Muscle of arm (tissue), 12 donors: Measurements from ENCODE around the gene MAN1C1. TPM values are rescaled to one million over a fixed set of nuclear protein-coding genes. Genes with fewer than 3 reads are reported as not detected.

Source experiments
- DNase-seq: peaks from one replicate; pipeline ENCODE4 v3.0.0-alpha.2; 2013
- polyA plus RNA-seq, 12 donors: library from polyadenylated mRNA; unstranded; fragments of 120-200 nt; gene quantifications; one replicate each; pipeline ENCODE4 v1.2.1, GENCODE V29; 2013; ENCODE audit not compliant: insufficient read length in 12 of 12

Gene MAN1C1
- polyA plus RNA-seq, 12 donors: 9.3 to 16.2 (median 11.6) TPM; not detected in 1

DNA sequence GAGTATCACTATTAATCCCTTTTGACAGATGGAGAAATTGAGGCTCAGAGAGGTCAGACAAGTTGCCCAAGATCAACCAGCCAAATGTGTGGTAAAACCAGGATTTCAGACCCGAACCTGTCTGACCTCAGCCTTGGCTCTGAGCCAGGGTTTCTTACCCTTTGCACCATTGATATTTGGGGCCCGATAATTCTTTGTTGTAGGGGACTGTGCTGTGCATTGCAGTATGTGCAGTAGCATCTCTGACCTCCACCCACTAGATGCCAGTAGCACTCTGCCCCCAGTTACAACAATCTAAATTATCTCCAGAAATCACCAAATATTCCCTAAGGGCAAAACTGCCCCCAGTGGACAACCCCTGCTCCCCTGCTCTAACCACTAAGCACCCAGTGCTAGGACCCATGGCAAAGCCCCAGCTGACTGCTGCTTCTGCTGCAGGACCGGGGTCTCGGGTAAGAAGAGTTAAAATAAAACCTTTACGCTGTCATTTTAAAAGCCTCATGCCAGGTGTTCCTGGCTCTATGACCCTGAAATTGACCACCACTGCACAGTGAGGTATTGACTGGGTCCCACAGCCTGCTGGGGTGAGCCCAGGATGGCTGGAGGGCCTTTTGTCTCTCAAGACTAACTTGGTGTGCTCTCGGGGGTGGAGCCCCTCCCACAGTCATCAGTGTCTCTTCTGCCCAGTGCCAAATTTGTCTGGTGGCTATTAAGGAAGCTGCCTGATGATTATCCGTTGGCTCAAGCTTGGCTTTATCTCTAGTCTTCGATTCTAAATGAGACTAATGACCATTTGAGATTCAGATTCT, 5.6 kb upstream of the MAN1C1 start:
- no peak for DNase-seq

DNA sequence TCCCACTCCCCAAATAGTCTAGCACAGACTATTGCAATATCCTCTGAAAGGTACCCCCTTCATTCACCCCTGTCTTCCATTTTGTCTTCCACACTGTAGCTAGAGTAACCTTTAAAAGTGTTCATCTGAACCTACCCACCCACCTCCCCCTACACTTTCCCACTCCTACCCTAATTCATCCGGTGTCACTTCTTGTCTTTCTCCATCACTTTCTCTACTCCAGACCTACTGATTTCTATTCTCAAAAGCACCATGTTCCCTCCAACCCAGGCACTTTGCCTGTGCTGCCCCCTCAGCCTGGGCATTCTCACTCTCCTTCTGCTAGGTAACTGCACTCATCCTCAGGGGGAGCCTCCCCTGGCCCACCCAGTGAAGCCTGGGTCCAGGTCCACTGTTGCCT, 4.7 kb upstream of the MAN1C1 start:
- DNase-seq: no peak

DNA sequence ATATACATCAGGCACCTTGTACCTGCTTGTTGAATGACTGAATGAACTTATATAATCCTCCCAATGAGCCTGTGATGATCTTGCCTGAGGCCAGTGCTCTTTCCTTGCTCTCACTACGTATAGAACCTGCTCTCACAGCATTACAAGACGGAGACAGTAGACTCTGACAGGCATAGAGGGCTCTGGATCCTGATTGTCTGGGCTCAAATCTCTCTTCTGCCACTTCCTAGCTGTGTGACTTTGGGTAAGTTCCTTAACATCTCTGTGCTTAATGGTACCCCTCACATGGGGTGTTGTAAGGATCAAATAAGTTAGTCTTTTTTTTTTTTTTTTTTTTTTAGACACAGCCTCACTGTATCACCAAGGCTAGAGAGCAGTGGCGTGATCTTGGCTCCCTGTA, 4.2 kb upstream of the MAN1C1 start:
- DNase-seq: no peak

DNA sequence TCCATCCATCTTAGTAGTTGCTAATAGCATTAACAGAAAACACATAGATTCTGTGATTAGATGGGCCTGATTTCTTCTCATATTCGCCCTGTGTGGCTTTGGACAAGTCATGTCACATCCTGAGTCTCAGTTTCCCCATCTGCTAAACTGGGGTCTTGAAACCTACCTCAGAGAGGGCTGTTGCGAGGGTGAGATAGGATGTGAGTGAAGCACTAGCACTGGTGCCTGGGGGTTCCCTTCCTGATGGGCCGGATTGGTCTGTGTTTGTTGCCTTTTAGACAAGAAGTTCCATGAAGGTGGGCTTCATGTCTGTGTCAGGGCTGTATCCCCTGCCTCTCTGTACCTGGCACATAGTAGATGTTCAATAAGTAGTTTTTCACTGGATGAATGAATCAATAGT, 3.5 kb upstream of the MAN1C1 start:
- no peak for DNase-seq

DNA sequence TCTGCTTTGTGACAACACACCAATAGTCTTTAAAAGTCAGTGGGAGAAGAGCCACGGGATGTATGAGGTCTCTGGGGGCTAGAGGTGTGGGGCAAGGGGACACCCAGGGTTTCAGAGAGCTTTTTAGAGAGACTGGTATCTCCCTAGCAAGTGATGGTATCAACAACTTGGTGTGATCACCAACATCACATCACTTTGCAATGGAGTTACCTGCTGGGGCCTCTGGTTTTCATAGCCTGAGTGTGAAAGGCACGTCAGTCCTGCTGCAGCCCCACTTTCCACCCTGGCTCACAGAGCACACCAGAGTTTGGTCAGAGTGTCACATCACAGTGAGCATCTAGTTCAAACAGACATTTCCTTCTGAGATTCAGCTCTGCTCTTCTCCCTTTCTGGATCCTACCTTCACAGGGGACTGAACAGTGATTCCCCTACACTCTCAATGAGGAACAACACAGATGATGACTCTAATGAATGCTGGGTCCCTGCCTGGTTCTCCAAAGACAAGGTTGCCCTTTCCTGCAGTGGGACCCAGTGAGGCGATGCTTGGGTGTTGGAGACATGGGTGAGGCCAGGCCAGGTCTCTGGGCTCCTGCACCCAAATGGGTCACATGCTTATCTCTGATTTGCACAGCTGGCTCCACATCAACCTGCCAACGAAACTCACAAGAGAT, 2.0 kb upstream of the MAN1C1 start:
- DNase-seq: no peak

DNA sequence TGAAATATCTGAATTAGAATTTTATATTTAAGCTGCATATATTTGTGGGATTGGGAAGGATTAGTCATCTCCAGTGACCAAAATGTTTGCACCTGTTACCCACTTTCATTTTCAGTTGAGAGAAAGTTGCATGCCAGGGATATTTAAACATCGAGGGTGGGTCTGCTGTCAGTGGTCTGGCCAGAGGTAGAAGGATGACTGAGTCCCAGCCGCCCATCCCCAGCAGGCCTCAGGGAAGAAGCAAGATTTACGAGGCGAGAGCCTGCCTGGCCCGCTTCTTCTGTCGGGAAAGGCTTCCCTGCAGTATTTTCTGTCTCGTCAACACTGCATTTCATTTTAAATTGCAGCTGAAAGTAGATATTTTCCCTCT, 1.4 kb upstream of the MAN1C1 start:
- DNase-seq: no peak

DNA sequence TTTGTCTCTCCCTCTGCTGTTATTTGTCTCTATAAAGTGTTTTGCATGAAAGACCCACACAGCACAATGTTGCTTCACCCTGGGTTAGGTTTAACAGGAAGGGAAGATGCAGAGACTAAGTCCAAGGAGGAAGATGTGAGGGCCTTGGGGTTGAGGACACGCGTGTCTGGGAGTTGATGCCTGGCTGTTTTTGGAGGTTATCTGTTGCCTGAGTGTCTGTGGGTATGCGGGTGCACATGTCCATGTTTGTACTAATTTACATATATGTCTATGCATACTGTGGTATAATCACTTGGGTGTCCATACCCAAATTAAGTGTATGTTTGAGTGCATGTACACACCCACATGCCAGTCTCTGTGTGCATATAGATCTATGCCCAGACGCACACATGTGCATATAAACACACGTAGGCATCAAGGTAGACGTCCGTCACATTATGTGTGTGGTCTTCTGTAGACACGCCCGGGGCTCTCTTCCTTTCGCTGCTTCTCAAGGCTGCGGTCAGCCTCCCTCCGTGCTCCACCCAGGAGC, 962 bp upstream of the MAN1C1 start:
- no peak for DNase-seq

DNA sequence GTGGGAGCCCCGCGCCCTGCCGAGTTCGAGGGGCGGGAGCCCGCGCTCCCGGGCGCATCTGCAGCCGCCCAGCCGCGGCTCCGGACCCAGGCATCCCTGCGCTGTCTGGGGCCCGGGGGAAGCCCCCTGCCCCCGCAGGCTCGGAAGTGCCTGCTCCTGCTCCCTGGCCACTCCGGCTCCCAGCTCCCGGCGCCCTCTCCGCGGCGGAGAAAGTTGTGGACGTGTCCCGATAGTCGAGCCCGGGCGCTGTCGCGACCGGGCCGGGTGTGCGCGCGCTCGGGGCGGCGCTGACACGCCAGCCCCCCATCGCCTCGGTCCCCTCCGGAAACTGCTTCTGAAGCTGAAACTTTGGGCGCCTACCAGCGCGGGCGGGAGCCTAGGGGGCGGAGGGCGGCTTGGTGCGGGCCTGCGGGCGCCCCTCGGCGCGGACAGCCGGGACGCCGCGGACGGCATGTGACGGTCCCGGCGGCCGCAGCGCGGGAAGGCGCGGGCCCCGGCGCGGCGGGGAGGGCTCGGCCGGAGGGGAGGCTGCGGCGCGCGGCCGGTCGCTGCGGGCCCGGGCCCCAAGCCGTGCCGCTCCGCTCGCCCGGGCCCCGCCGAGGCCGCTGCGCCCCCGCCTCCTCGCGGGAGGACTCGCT, 515 bp downstream of the MAN1C1 start:
- DNase-seq: no peak

DNA sequence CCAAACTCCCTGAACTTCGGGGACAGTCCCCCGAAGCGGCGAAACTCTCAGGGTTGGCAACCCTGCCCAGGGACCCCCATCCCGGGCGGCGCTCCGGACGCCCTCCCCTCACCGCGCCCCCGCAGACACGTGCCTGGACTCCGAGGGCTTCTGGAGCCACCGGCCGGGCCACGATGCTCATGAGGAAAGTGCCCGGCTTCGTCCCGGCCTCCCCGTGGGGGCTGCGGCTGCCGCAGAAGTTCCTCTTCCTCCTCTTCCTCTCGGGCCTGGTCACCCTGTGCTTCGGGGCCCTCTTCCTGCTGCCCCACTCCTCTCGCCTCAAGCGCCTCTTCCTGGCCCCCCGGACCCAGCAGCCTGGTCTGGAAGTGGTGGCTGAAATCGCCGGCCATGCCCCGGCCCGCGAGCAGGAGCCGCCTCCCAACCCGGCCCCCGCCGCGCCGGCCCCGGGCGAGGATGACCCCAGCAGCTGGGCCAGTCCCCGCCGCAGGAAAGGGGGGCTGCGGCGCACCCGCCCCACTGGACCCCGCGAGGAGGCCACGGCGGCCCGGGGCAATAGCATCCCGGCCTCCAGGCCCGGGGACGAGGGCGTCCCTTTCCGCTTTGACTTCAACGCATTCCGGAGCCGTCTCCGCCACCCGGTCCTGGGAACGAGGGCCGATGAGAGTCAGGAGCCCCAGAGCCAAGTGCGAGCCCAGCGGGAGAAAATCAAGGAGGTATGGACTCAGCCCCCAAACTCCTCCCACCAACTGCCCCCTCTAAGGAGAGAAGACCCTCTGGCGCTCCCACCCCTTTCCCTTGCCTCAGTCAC, 1.2 kb downstream of the MAN1C1 start:
- DNase-seq: no peak

DNA sequence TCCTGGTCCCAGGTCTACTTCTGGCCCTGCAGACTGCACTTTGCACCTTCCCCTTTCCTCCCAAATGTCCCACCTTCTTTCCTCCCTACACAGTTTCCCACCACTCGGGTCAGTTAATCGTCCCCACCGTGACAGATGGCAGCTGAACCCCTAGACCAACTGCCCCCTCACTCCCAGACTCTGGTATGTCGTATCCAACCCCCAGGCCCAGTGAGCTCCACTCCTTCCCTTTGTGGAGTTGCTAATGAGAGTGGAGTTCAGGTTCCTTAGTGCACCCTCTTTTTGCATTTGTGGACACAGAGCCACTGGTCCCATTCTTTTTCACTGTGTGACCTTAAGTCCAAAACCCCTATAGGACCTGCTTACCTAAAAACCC, 1.8 kb downstream of the MAN1C1 start:
- no peak for DNase-seq

DNA sequence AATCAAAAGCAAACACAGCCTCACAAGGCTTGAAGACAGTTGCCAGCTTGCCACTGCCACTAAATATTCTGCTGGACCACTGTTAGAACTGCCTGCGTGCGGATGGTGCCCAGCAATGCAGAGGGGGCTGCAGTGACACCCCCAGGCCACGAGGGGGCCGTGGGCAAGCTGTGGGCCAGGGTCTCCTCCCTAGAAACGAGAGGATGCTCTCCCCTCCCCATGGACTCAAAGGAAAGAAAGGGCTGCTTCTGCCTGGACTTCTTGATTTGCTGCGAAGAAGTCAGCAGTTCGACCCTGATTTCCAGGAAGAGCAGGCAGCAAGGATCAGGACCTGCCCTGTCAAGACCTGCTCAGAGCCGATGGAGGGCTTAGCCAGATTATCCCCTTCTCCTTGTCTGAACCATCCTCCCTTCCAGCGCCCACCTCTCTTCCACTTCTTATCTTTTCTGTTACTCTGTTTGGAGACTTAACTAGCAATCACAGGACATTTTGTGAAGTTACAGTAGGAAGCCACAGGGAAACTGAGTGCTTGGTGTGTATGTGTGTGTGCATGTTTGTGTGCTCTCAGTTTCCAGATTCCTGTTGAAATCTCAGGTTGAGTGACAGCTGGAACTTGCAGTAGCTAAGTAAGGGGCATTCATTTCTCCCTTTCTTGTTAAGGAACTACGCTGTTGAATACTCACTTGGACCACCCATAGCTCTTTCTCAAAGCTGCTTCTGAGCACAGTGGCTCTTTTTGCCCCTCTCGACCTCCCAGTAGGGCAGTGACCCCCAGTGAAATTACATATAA, 2.7 kb downstream of the MAN1C1 start:
- DNase-seq: no peak

DNA sequence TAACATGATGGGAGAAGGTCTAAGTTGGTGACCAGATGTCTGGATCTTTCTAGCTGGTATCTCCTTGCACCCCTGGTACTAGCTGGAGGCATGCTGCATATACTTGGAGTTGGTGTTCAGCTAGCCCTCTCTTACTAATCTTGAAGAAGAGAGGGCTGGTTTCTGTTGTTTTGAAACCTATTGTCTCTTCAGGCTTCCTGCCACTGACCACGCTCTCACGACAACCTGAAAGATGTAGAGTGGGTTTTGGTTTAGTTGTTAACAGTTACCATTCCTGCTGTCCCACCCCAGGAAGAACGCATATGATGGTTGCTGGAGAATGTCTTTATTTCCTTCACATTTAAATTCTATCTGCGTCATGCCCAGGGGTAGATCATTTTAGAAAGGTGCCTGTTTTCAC, 3.6 kb downstream of the MAN1C1 start:
- no peak for DNase-seq

DNA sequence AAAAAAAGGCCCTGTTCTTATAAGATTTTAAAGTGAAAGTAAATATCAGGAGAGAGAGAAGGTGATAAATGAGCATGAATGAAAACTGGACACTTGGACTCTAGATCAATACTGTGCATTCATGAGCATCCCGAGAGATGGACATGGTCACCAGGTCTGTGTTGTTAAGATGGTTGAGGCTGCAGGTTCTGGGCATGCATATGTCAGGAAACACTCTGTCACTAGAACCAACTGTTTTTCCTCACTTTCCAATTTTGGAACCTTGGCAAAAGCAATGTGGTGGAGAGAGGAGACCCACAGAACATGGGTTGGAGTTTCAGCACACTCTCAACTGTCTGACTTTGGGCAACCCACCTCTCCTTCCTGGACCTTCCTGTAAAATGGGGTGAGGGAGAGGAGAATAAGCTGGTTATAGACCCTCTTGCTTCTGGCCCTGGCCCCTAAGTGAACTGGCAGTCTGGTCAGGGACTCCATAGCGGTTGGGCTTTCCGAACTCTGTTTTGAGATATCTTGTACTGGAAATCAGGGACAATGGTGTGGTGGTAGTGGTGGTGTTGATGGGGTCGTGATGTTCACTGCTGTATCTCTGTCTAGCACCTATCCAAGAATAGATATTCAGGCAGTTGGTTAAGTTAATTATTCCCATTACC, 4.2 kb downstream of the MAN1C1 start:
- DNase-seq: no peak

DNA sequence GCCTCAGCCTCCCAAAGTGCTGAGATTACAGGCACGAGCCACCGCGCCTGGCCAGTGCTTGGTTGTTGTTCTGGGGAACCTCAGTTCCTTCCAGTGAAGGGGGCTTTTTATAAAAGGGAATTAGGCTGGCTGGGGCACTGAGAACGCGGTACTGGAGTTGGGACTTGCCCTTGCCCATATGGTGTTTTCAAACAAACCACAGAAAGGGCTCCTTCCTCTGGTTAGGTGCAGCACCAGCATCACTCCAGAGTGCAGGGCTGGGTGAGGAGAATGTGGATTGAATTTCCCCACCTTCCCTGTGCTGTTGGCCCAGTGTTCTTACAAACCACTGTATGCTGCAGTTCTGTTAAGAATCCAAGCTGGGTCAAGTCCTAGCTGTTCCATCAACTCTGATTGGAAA, 5.3 kb downstream of the MAN1C1 start:
- no peak for DNase-seq

DNA sequence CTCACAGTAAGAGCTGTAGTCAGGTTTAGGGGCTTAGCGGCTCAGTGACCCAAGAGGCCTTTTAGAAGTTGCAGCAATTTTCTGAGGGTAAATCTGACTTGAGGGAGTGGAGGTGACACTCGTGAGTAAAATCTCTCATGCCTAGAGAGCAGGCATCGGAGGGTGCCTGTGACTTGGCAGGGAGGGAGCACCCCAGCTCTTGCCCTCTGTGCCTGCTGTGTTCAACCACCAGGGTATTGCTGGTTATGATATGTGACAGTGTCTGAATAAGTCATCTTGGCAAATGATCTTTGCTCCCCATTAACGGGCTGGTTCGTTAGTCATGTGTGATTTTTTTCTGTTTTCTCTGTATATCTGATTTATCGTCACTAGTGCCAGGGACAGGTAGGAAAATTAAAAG, 5.9 kb downstream of the MAN1C1 start:
- no peak for DNase-seq

DNA sequence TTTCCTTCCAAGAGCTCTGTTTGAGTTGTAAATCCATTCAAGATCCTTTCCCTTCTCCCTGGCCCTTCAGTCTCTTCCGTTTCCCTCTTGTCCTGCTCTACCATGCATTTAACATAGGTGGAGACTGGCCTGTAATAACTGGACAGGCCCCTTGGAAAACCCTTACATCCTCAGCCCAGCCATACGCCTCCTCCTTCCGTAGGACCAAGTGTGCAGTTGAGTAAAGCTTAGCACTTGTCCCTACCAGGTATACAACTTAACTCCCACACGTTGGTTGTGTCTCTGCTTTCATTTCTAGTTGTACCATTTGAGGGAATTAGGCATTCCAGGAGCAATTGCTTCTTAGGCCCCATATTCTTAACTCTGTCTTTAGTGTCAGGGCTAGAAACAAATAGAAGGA, 6.4 kb downstream of the MAN1C1 start:
- DNase-seq: no peak

DNA sequence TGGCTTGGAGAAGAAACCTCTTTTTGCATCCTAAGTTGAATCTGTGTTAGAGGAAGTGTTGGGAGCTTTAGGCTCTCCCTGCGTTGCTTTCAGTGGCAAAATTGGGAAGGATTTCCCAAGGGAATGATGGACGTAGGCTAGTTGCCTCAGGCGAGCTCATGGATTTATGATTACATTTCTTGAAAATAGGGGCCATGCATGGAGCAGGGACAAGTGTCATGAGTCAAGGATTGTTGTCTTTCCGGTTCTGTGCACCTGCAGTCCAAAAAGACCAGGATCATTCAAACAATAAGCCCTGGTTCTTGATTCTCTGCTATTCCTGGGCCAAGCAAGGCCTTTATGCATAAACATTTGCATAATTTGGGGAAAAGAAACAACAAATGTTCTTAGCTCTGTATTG, 7.1 kb downstream of the MAN1C1 start:
- no peak for DNase-seq

DNA sequence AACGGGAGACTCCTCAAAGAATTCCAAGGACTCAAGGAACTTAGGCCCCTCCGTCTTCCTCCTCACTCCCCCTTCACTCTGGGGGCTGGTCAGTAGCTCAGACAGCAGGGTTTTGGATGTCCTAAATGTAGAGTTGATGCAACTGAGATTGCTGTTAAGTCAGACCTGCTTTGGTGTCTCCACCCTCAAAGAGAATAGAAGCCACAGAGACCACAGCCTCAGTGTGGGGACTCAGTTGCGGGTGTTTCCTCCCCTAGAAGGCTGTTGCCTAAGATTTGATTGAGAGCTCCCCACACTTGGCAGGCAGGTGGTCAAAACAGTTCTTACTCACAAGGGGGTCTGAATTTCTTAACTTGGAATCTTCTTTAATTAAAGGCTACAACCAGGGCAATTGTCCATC, 7.6 kb downstream of the MAN1C1 start:
- DNase-seq: no peak

DNA sequence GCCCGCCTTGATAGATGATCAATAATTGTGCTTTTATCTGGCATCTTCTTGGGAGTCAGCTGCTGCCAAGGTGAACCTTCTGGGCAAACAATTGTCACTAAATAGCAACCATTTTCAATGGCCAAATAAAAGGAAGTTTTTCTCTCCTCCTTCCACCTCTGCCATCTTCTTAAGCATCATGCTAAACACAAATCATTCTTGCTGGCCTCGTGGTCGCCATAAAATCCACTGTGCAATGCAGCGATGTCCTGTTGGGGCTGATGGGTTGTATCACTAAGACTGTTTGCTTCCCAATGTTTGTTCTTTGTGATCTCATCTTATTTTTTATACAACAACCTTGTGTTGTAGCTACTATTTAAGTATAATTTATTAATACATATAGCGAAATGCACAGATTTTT, 8.0 kb downstream of the MAN1C1 start:
- no peak for DNase-seq

DNA sequence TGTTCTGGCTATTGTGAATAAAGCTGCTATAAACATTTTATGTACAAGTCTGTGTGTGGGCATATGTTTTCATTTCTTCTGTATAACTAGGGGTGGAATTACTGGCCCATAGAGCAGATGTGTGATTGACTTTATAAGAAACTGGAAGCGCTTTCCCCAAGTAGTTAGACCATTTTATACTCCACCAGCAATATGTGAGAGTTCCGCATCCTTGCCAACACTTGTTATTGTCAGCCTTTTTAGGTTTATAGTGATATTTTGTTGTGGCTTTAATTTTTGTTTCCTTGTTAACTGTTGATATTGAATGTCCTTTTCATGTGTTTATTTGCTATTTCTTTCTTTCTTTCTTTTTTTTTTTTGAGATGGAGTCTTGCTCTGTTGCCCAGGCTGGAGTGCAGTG, 9.4 kb downstream of the MAN1C1 start:
- DNase-seq: no peak
